CD4-positive, alpha-beta T cell (primary cell): ENCODE measurements around the gene ARNT2. TPM values are rescaled to one million over a fixed set of nuclear protein-coding genes. Genes with fewer than 3 reads are reported as not detected.

ENCODE experiments used
- ATAC-seq: fragments of 200-7000 bp; cut with Tn5 transposase; one replicate; pipeline ENCODE4 v1.10.0; 2022; ENCODE audit warnings: mild to moderate bottlenecking; ENCODE audit not compliant: poor library complexity
- CTCF ChIA-PET: fragments of 350-600 bp; sonication (Branson Sonifier 250); formaldehyde crosslinking; loops from one replicate; lab custom pipeline; 2021; ENCODE audit warnings: antibody characterized with exemption, inconsistent platforms; lab: Charles Lee
- POLR2A ChIA-PET: fragments of 350-600 bp; sonication (Branson Sonifier 250); formaldehyde crosslinking; loops from one replicate; lab custom pipeline; 2021; ENCODE audit warnings: antibody characterized with exemption, inconsistent platforms; lab: Charles Lee
- DNase-seq, 14 experiments: peaks; one replicate each; pipeline ENCODE4 v3.0.0-alpha.2; 2013 to 2020; ENCODE audit warnings: mixed read lengths in 2 of 14
- H3K27ac ChIP-seq, 2 donors: one replicate each; pipeline versions ENCODE4 v1.5.1 to v1.7.0; 2013; ENCODE audit warnings: low read length in 2 of 2, low read depth in 1 of 2, mild to moderate bottlenecking in 1 of 2
- H3K27me3 ChIP-seq, 2 experiments: 1 replicate in 1 of 2; 2 replicates in 1 of 2; pipeline versions ENCODE4 v1.6.1 to v1.7.0; 2013; ENCODE audit warnings: low read length in 2 of 2, control low read depth in 1 of 2, mild to moderate bottlenecking in 1 of 2, moderate library complexity in 1 of 2; ENCODE audit not compliant: insufficient read depth in 2 of 2, control insufficient read depth in 1 of 2
- H3K36me3 ChIP-seq: one replicate; pipeline ENCODE4 v1.6.1; 2013; ENCODE audit warnings: low read length, control low read depth; ENCODE audit not compliant: insufficient read depth
- H3K4me1 ChIP-seq: one replicate; pipeline ENCODE4 v1.6.1; 2013; ENCODE audit warnings: low read length, control low read depth; ENCODE audit not compliant: insufficient read depth
- H3K4me3 ChIP-seq: one replicate; pipeline ENCODE4 v1.5.1; 2013; ENCODE audit warnings: mild to moderate bottlenecking, low read length, moderate library complexity
- H3K9me3 ChIP-seq, 2 experiments: 1 replicate in 1 of 2; 2 replicates in 1 of 2; pipeline versions ENCODE4 v1.6.1 to v1.7.0; 2013; ENCODE audit warnings: low read length in 2 of 2, mild to moderate bottlenecking in 2 of 2, control low read depth in 1 of 2, moderate library complexity in 1 of 2; ENCODE audit not compliant: control insufficient read depth in 1 of 2, insufficient read depth in 1 of 2
- H3K27ac Mint-ChIP-seq: one replicate; pipeline ENCODE4 v1.8.0; 2020; ENCODE audit warnings: mixed read lengths
- H3K27me3 Mint-ChIP-seq: one replicate; pipeline ENCODE4 v1.8.0; 2021; ENCODE audit warnings: mixed read lengths
- H3K36me3 Mint-ChIP-seq: one replicate; pipeline ENCODE4 v1.8.0; 2021; ENCODE audit warnings: low read depth, mixed read lengths
- H3K4me1 Mint-ChIP-seq: one replicate; pipeline ENCODE4 v1.8.0; 2021; ENCODE audit warnings: low read depth, mixed read lengths
- H3K4me3 Mint-ChIP-seq: one replicate; pipeline ENCODE4 v1.8.0; 2020; ENCODE audit warnings: mild to moderate bottlenecking, mixed read lengths
- H3K9me3 Mint-ChIP-seq: one replicate; pipeline ENCODE4 v1.8.0; 2020; ENCODE audit warnings: mixed read lengths
- intact Hi-C, 2 experiments: fragments of 100-400 bp; cut with DNase I in 1 of 2; cut with micrococcal nuclease in 1 of 2; formaldehyde crosslinking; loops; one replicate each; pipeline versions ENCODE4 v1.15.1 to v1.9.0; 2023 to 2025; cut with DNase I, micrococcal nuclease
- total RNA-seq, 174 experiments: library from RNA in 2 of 174; stranded (reverse) in 2 of 174; gene quantifications; one replicate each; pipeline ENCODE4 v1.2.3 and lab custom pipeline; 2021 to 2026
- TF ChIP-seq, protein P1 (sequence below): fragments of 200-600 bp; IDR thresholded peaks from one replicate; pipeline ENCODE4 v1.8.0; 2022; ENCODE audit warnings: antibody characterized with exemption, mild to moderate bottlenecking

Gene ARNT2
- total RNA-seq, 2 experiments from 2014 or later, result not detected

DNA sequence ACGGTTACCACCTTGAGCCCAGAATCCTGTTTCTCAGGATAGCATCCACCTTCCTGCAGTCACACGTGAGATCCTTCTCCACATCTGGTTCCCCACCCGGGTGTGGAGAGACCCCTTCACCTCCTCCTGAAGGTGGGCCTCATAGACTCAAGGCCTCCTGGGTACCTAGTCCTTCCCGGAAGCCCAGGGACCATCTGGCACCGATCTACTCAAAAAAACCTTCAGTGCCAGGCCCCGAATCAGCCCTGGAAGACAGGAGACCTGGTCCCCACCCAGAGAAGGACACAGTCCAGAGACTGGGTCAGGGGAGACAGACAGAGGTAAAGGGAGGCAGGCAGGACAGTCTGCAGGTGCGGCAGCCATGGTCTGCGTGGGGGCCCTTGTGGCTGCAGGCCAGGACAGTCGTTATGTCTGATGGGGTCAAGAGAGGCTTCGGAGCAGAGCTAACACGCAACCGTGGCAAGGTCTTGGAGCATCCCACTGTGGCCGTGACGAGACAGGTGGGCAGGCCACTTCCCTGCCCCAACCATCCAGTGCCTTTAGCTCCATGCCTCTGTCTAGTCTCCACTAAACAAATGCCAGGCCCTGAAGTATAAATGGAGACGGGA, 178.7 kb downstream of the ARNT2 start:
- intact Hi-C loops, result no loop called here
- Mint-ChIP-seq H3K4me1 (no peaks in the 10 kb centered on the region), H3K27me3 (no peaks in the 10 kb centered on the region), H3K36me3 (no peaks in the 10 kb centered on the region), H3K27ac (no peak overlapping the region), H3K9me3 (no peaks in the 10 kb centered on the region), H3K4me3 (no peak overlapping the region)
- Histone ChIP-seq H3K27me3 (no peaks in the 10 kb centered on the region), H3K4me1 (no peaks in the 10 kb centered on the region), H3K27ac (no peak overlapping the region), H3K4me3 (no peak overlapping the region), H3K36me3 (no peaks in the 10 kb centered on the region), H3K9me3 (no peaks in the 10 kb centered on the region)
- ChIA-PET CTCF (no interaction called here), POLR2A (no interaction called here)
- no peak for DNase-seq
- no peak for ATAC-seq
- TF ChIP-seq, protein P1, sequence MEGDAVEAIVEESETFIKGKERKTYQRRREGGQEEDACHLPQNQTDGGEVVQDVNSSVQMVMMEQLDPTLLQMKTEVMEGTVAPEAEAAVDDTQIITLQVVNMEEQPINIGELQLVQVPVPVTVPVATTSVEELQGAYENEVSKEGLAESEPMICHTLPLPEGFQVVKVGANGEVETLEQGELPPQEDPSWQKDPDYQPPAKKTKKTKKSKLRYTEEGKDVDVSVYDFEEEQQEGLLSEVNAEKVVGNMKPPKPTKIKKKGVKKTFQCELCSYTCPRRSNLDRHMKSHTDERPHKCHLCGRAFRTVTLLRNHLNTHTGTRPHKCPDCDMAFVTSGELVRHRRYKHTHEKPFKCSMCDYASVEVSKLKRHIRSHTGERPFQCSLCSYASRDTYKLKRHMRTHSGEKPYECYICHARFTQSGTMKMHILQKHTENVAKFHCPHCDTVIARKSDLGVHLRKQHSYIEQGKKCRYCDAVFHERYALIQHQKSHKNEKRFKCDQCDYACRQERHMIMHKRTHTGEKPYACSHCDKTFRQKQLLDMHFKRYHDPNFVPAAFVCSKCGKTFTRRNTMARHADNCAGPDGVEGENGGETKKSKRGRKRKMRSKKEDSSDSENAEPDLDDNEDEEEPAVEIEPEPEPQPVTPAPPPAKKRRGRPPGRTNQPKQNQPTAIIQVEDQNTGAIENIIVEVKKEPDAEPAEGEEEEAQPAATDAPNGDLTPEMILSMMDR, result no peak

DNA sequence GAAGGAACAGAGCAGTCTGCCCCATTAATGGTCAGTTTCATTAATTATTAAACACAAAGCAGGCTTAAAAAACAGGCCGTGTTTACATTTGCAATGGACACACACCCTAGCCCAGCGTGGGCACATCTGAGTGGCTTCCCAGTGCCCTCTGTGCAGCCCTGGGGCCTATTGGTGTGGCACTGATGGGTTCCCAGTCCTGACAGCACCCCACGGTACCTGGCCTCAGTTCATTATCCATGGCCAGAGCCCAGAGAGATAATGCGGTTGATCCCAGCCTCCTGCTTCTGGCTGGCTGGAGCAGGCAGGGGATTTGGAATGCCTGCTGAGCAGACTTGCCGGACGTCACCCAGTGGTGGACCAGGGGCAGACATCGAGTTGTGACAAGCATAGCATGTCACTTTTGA, 180.4 kb downstream of the ARNT2 start:
- no peaks in the 10 kb centered on the region for H3K36me3 Mint-ChIP-seq
- TF ChIP-seq, protein P1, result no peak
- POLR2A ChIA-PET, result interaction anchor here (0.6 kb wide), 1 partner anchor 55 kb away, joined by 3 read pairs; no protein-coding TSS in a partner anchor
- no peaks in the 10 kb centered on the region for H3K4me1 ChIP-seq
- H3K27ac Mint-ChIP-seq, result no peak overlapping the region
- CTCF ChIA-PET, result no interaction called here
- H3K9me3 ChIP-seq, result no peaks in the 10 kb centered on the region
- no peak for DNase-seq
- no peaks in the 10 kb centered on the region for H3K4me1 Mint-ChIP-seq
- H3K27me3 ChIP-seq, result no peaks in the 10 kb centered on the region
- no peak for ATAC-seq
- intact Hi-C loops, result no loop called here
- H3K4me3 ChIP-seq, result no peak overlapping the region
- H3K36me3 ChIP-seq, result no peaks in the 10 kb centered on the region
- no peaks in the 10 kb centered on the region for H3K9me3 Mint-ChIP-seq
- no peak overlapping the region for H3K27ac ChIP-seq
- no peaks in the 10 kb centered on the region for H3K27me3 Mint-ChIP-seq
- H3K4me3 Mint-ChIP-seq, result no peak overlapping the region

DNA sequence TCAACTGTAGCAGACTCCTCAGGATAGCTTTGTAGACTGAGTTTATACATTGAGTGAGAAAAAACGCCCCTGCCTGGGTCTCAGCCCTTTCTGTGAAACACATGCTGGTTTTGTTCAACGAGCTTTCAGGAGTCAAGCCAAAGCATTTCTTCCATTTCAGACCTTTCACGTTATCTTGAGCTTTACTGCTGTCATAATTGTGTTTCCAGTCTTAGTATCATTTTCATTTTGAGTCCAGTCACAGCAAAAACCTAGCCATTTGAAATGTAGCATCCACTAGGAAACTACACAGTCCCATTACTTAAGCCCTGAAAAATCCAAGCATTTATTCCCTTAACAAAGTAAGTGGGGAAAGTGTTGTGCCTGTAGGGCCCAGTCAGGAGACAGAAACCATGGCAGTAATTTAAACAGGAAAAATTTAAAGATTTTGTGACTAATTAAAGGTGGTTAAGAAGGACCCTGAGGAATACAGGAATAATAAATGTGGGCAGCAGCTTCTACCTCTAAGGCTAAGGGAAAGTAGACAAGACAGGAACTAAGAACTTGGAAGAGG, 180.9 kb downstream of the ARNT2 start:
- intact Hi-C loops, result no loop called here
- Histone ChIP-seq H3K4me3 (no peak overlapping the region), H3K27ac (no peak overlapping the region), H3K9me3 (no peaks in the 10 kb centered on the region), H3K27me3 (no peaks in the 10 kb centered on the region), H3K4me1 (no peaks in the 10 kb centered on the region), H3K36me3 (no peaks in the 10 kb centered on the region)
- Mint-ChIP-seq H3K9me3 (no peaks in the 10 kb centered on the region), H3K27me3 (no peaks in the 10 kb centered on the region), H3K36me3 (no peaks in the 10 kb centered on the region), H3K4me3 (no peak overlapping the region), H3K4me1 (no peaks in the 10 kb centered on the region), H3K27ac (no peak overlapping the region)
- DNase-seq (no peak), ATAC-seq (no peak)
- CTCF ChIA-PET, result no interaction called here
- POLR2A ChIA-PET, result interaction anchor here (0.6 kb wide), 1 partner anchor 54 kb away, joined by 3 read pairs; no protein-coding TSS in a partner anchor
- TF ChIP-seq, protein P1, result no peak
